HepG2 (cell line): ENCODE measurements around the gene ZNRF3. TPM values are rescaled to one million over a fixed set of nuclear protein-coding genes. Genes with fewer than 3 reads are reported as not detected.
A peak's percentile ranks its signal among the peaks of the same experiment; 100 is the strongest.

Source experiments
- CEBPG ChIP-seq: IDR thresholded peaks from 2 replicates; pipeline ENCODE4 v1.6.1; 2016
- CENPT ChIP-seq: sonication (generic); formaldehyde crosslinking; IDR thresholded peaks from 2 replicates; pipeline ENCODE4 v1.8.0; 2022; ENCODE audit warnings: low read depth, mild to moderate bottlenecking, moderate library complexity, missing genetic modification reagents
- DPF2 ChIP-seq: sonication (generic); formaldehyde crosslinking; IDR thresholded peaks from 2 replicates; pipeline ENCODE4 v1.4.0; 2020; ENCODE audit warnings: mild to moderate bottlenecking, low read depth, missing genetic modification reagents, borderline replicate concordance
- ELF4 ChIP-seq: sonication (generic); formaldehyde crosslinking; IDR thresholded peaks from 2 replicates; pipeline ENCODE4 v1.5.0; 2020; ENCODE audit warnings: missing genetic modification reagents, mild to moderate bottlenecking, moderate library complexity, borderline replicate concordance
- HDAC1 ChIP-seq: sonication (generic); formaldehyde crosslinking; IDR thresholded peaks from 2 replicates; pipeline ENCODE4 v1.5.1; 2020; ENCODE audit warnings: mild to moderate bottlenecking, missing genetic modification reagents
- HDAC2 ChIP-seq: sonication (generic); formaldehyde crosslinking; IDR thresholded peaks from 2 replicates; pipeline ENCODE4 v1.4.0; 2020; ENCODE audit warnings: missing genetic modification reagents
- HNF4A ChIP-seq: sonication (generic); formaldehyde crosslinking; IDR thresholded peaks from 2 replicates; pipeline ENCODE4 v1.4.0; 2020; ENCODE audit warnings: missing genetic modification reagents
- HOXA5 ChIP-seq: sonication (generic); formaldehyde crosslinking; IDR thresholded peaks from 2 replicates; pipeline ENCODE4 v1.4.0; 2020; ENCODE audit warnings: missing genetic modification reagents
- IKZF1 ChIP-seq: fragments of 450-650 bp; IDR thresholded peaks from 2 replicates; pipeline ENCODE4 v1.7.1; 2016
- ISL2 ChIP-seq: sonication (generic); formaldehyde crosslinking; IDR thresholded peaks from 2 replicates; pipeline ENCODE4 v1.5.0; 2020; ENCODE audit warnings: missing genetic modification reagents
- KAT2B ChIP-seq: fragments of 150-350 bp; IDR thresholded peaks from 2 replicates; pipeline ENCODE4 v1.6.1; 2014; ENCODE audit warnings: low read depth, low read length, borderline replicate concordance
- KAT8 ChIP-seq: IDR thresholded peaks from 2 replicates; pipeline ENCODE4 v1.6.1; 2016; ENCODE audit warnings: missing genetic modification reagents, missing compliant biosample characterization
- KLF11 ChIP-seq: IDR thresholded peaks from 2 replicates; pipeline ENCODE4 v1.6.1; 2016; ENCODE audit warnings: missing compliant biosample characterization
- MATR3 ChIP-seq: sonication (generic); formaldehyde crosslinking; IDR thresholded peaks from 2 replicates; pipeline ENCODE4 v1.4.0; 2020; ENCODE audit warnings: missing genetic modification reagents
- MZF1 ChIP-seq: sonication (generic); formaldehyde crosslinking; IDR thresholded peaks from 2 replicates; pipeline ENCODE4 v1.8.1; 2023; ENCODE audit warnings: mild to moderate bottlenecking, missing genetic modification reagents, borderline replicate concordance
- NFATC3 ChIP-seq: sonication (generic); formaldehyde crosslinking; IDR thresholded peaks from 2 replicates; pipeline ENCODE4 v1.5.1; 2020; ENCODE audit warnings: mild to moderate bottlenecking, missing genetic modification reagents
- NFKBIZ ChIP-seq: IDR thresholded peaks from 2 replicates; pipeline ENCODE4 v1.6.1; 2018; ENCODE audit warnings: missing genetic modification reagents, missing compliant biosample characterization
- PHF21A ChIP-seq: sonication (generic); formaldehyde crosslinking; IDR thresholded peaks from 2 replicates; pipeline ENCODE4 v1.5.0; 2020; ENCODE audit warnings: mild to moderate bottlenecking, missing genetic modification reagents
- PITX1 ChIP-seq: sonication (generic); formaldehyde crosslinking; IDR thresholded peaks from 2 replicates; pipeline ENCODE4 v1.5.1; 2020; ENCODE audit warnings: mild to moderate bottlenecking, missing genetic modification reagents
- POGZ ChIP-seq: sonication (generic); formaldehyde crosslinking; IDR thresholded peaks from 2 replicates; pipeline ENCODE4 v1.4.0; 2020; ENCODE audit warnings: mild to moderate bottlenecking, missing genetic modification reagents
- SNRNP70 ChIP-seq: fragments of 200-400 bp; formaldehyde crosslinking; IDR thresholded peaks from 2 replicates; pipeline ENCODE4 v1.6.1; 2017; ENCODE audit warnings: mild to moderate bottlenecking, low read depth, low read length, moderate library complexity
- TEAD3 ChIP-seq: optimal IDR thresholded peaks from 2 replicates; pipeline ENCODE3; 2016; ENCODE audit warnings: borderline replicate concordance
- ZBTB42 ChIP-seq: sonication (generic); formaldehyde crosslinking; IDR thresholded peaks from 2 replicates; pipeline ENCODE4 v1.5.0; 2020; ENCODE audit warnings: mild to moderate bottlenecking, missing genetic modification reagents
- ZC3H4 ChIP-seq: sonication (generic); formaldehyde crosslinking; IDR thresholded peaks from 2 replicates; pipeline ENCODE4 v1.4.0; 2020; ENCODE audit warnings: missing genetic modification reagents, borderline replicate concordance
- ZNF251 ChIP-seq: sonication (generic); formaldehyde crosslinking; IDR thresholded peaks from 2 replicates; pipeline ENCODE4 v1.9.0; 2021; ENCODE audit warnings: mild to moderate bottlenecking, missing genetic modification reagents
- ZNF350 ChIP-seq: sonication (generic); formaldehyde crosslinking; IDR thresholded peaks from 2 replicates; pipeline ENCODE4 v1.4.0; 2020; ENCODE audit warnings: mild to moderate bottlenecking, low read depth, missing genetic modification reagents, borderline replicate concordance
- ZNF546 ChIP-seq: sonication (generic); formaldehyde crosslinking; conservative IDR thresholded peaks from 2 replicates; pipeline ENCODE4 v1.8.1; 2023; ENCODE audit warnings: mild to moderate bottlenecking, missing genetic modification reagents
- ZNF800 ChIP-seq: sonication (generic); formaldehyde crosslinking; IDR thresholded peaks from 2 replicates; pipeline ENCODE4 v1.4.0; 2020; ENCODE audit warnings: missing genetic modification reagents
- polyA plus RNA-seq, 8 experiments: library from polyadenylated mRNA; depleted of rRNA in 3 of 8; stranded (reverse) in 7 of 8; unstranded in 1 of 8; fragments of >200 nt; fragmentation: Illumina TruSeq in 4 of 8; extraction: Trizol in 4 of 8; gene quantifications; 2 replicates each; pipeline versions ENCODE4 v1.2.1 to v1.2.3, GENCODE V29; 2011 to 2016; ENCODE audit warnings: low read depth in 4 of 8, missing spikeins in 1 of 8, mixed read lengths in 1 of 8; ENCODE audit not compliant: insufficient read depth in 1 of 8
- total RNA-seq, 5 experiments: library from RNA; depleted of rRNA; stranded (reverse); fragments of >200 nt; fragmentation: Illumina TruSeq; extraction: Trizol; gene quantifications; 2 replicates each; pipeline ENCODE4 v1.2.3, GENCODE V29; 2016; ENCODE audit warnings: low read depth in 1 of 5
- TF ChIP-seq, protein P1 (sequence below): sonication (generic); formaldehyde crosslinking; IDR thresholded peaks from 2 replicates; pipeline ENCODE4 v1.5.0; 2020; ENCODE audit warnings: mild to moderate bottlenecking, low read depth, missing genetic modification reagents, borderline replicate concordance
- TF ChIP-seq, protein P2 (sequence below): sonication (generic); formaldehyde crosslinking; conservative IDR thresholded peaks from 2 replicates; pipeline ENCODE4 v1.8.1; 2023; ENCODE audit warnings: missing genetic modification reagents

Gene ZNRF3
- total and polyA plus RNA-seq, 2 of the 13 experiments (the other 11 are each of a cell fraction or from before 2014, with no cell fraction given) = 20.3 to 36.7 TPM

GRCh38 chr22:28855355-28856094, 27.8 kb upstream of the ZNRF3 start (continued):
- TF ChIP-seq KAT8 (0 out of 2 replicates have a peak, but pooled peaks have one; percentile 14), PHF21A (peak; percentile 2; the same call in 1 of the 2 replicates), PITX1 (CRISPR knock-in tag) (0 out of 2 replicates have a peak, but pooled peaks have one; percentile 9), NFKBIZ (CRISPR knock-in tag) (no peak), ZC3H4 (CRISPR knock-in tag) (no peak), HDAC2 (CRISPR knock-in tag) (peak; percentile 17; the same call in 1 of the 2 replicates), POGZ (no peak), HNF4A (CRISPR knock-in tag) (0 out of 2 replicates have a peak, but pooled peaks have one; percentile 15), IKZF1 (no peak), ZNF350 (CRISPR knock-in tag) (no peak), ZBTB42 (no peak), ZNF251 (CRISPR knock-in tag) (no peak), SNRNP70 (no peak), CENPT (CRISPR knock-in tag) (no peak), ISL2 (CRISPR knock-in tag) (0 out of 2 replicates have a peak, but pooled peaks have one; percentile 39), KAT2B (no peak), ELF4 (CRISPR knock-in tag) (no peak), TEAD3 (CRISPR knock-in tag) (peak; percentile 70), CEBPG (peak; percentile 67), KLF11 (CRISPR knock-in tag) (0 out of 2 replicates have a peak, but pooled peaks have one; percentile 58), ZNF800 (CRISPR knock-in tag) (peak; percentile 40; the same call in 1 of the 2 replicates), ZNF546 (no peak), HDAC1 (CRISPR knock-in tag) (no peak), DPF2 (CRISPR knock-in tag) (no peak), MZF1 (CRISPR knock-in tag) (no peak), HOXA5 (0 out of 2 replicates have a peak, but pooled peaks have one; percentile 38), MATR3 (no peak), NFATC3 (no peak)
- TF ChIP-seq, protein P1, sequence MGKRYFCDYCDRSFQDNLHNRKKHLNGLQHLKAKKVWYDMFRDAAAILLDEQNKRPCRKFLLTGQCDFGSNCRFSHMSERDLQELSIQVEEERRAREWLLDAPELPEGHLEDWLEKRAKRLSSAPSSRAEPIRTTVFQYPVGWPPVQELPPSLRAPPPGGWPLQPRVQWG (CRISPR knock-in tag) = no peak
- TF ChIP-seq, protein P2, sequence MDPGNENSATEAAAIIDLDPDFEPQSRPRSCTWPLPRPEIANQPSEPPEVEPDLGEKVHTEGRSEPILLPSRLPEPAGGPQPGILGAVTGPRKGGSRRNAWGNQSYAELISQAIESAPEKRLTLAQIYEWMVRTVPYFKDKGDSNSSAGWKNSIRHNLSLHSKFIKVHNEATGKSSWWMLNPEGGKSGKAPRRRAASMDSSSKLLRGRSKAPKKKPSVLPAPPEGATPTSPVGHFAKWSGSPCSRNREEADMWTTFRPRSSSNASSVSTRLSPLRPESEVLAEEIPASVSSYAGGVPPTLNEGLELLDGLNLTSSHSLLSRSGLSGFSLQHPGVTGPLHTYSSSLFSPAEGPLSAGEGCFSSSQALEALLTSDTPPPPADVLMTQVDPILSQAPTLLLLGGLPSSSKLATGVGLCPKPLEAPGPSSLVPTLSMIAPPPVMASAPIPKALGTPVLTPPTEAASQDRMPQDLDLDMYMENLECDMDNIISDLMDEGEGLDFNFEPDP (CRISPR knock-in tag) = no peak
